Liver (tissue), 9 donors: ENCODE measurements around the gene STXBP1. TPM values are rescaled to one million over a fixed set of nuclear protein-coding genes. Genes with fewer than 3 reads are reported as not detected.

Source experiments
- DNase-seq: peaks from one replicate; pipeline ENCODE4 v3.0.0-alpha.2; 2017; ENCODE audit warnings: low spot score
- H3K27ac ChIP-seq, 2 donors: one replicate each; pipeline ENCODE4 v1.7.0; 2013; ENCODE audit warnings: inconsistent platforms in 2 of 2, low read length in 2 of 2, control low read depth in 1 of 2, low read depth in 1 of 2, mild to moderate bottlenecking in 1 of 2
- H3K27me3 ChIP-seq, 4 donors: one replicate each; pipeline versions ENCODE4 v1.6.1 to v1.7.0; 2013; ENCODE audit warnings: low read length in 3 of 4, inconsistent platforms in 1 of 4, mild to moderate bottlenecking in 1 of 4, moderate library complexity in 1 of 4; ENCODE audit not compliant: control insufficient read depth in 4 of 4, insufficient read depth in 4 of 4
- H3K36me3 ChIP-seq, 4 donors: one replicate each; pipeline versions ENCODE4 v1.6.1 to v1.7.0; 2013; ENCODE audit warnings: low read length in 3 of 4, mild to moderate bottlenecking in 3 of 4, low read depth in 1 of 4, moderate library complexity in 1 of 4; ENCODE audit not compliant: control insufficient read depth in 4 of 4, insufficient read depth in 3 of 4
- H3K4me1 ChIP-seq, 4 donors: one replicate each; pipeline versions ENCODE4 v1.6.1 to v1.7.0; 2013; ENCODE audit warnings: low read length in 3 of 4, mild to moderate bottlenecking in 3 of 4, moderate library complexity in 1 of 4; ENCODE audit not compliant: control insufficient read depth in 4 of 4, insufficient read depth in 4 of 4
- H3K4me3 ChIP-seq, 3 donors: one replicate each; pipeline versions ENCODE4 v1.6.1 to v1.7.0; 2013; ENCODE audit warnings: low read length in 3 of 3, control low read depth in 1 of 3, low read depth in 1 of 3, mild to moderate bottlenecking in 1 of 3
- H3K9ac ChIP-seq, 2 donors: one replicate each; pipeline ENCODE4 v1.7.0; 2013; ENCODE audit warnings: low read length in 2 of 2, mild to moderate bottlenecking in 2 of 2, moderate library complexity in 2 of 2, control low read depth in 1 of 2, low read depth in 1 of 2
- H3K9me3 ChIP-seq, 4 donors: one replicate each; pipeline versions ENCODE4 v1.6.1 to v1.7.0; 2013; ENCODE audit warnings: low read length in 3 of 4; ENCODE audit not compliant: control insufficient read depth in 4 of 4
- CTCF ChIP-seq: fragments of 150-350 bp; IDR thresholded peaks from 2 replicates; pipeline ENCODE4 v1.5.1; 2017; ENCODE audit warnings: improper control_type of control experiment, low read depth, low read length; ENCODE audit not compliant: missing input control
- EGR1 ChIP-seq, 2 donors: IDR thresholded peaks; 2 replicates each; pipeline ENCODE4 v1.6.1; 2016 to 2018; ENCODE audit warnings: antibody characterized with exemption in 2 of 2, low read depth in 2 of 2
- FOXA1 ChIP-seq: IDR thresholded peaks from 2 replicates; pipeline ENCODE4 v1.6.1; 2016; ENCODE audit warnings: antibody characterized with exemption
- FOXA2 ChIP-seq: IDR thresholded peaks from 2 replicates; pipeline ENCODE4 v1.6.1; 2016; ENCODE audit warnings: antibody characterized with exemption
- GABPA ChIP-seq, 2 donors: IDR thresholded peaks in 1 of 2; conservative IDR thresholded peaks in 1 of 2; 2 replicates each; pipeline ENCODE4 v1.6.1; 2016; ENCODE audit warnings: antibody characterized with exemption in 2 of 2, mild to moderate bottlenecking in 1 of 2, moderate library complexity in 1 of 2
- HNF4A ChIP-seq, 2 donors: conservative IDR thresholded peaks; 2 replicates each; pipeline ENCODE4 v1.6.1; 2016; ENCODE audit warnings: antibody characterized with exemption in 2 of 2, mild to moderate bottlenecking in 2 of 2
- HNF4G ChIP-seq: IDR thresholded peaks from 2 replicates; pipeline ENCODE4 v1.6.1; 2016; ENCODE audit warnings: antibody characterized with exemption
- MAX ChIP-seq: IDR thresholded peaks from 2 replicates; pipeline ENCODE4 v1.6.1; 2016; ENCODE audit warnings: antibody characterized with exemption
- RAD21 ChIP-seq, 2 donors: IDR thresholded peaks; 2 replicates each; pipeline ENCODE4 v1.6.1; 2016; ENCODE audit warnings: antibody characterized with exemption in 2 of 2, mild to moderate bottlenecking in 2 of 2
- REST ChIP-seq: IDR thresholded peaks from 2 replicates; pipeline ENCODE4 v1.6.1; 2016; ENCODE audit warnings: antibody characterized with exemption, mild to moderate bottlenecking
- RXRA ChIP-seq, 2 donors: IDR thresholded peaks; 2 replicates each; pipeline ENCODE4 v1.6.1; 2017 to 2018; ENCODE audit warnings: antibody characterized with exemption in 2 of 2, mild to moderate bottlenecking in 1 of 2
- TAF1 ChIP-seq: conservative IDR thresholded peaks from 2 replicates; pipeline ENCODE4 v1.6.1; 2016; ENCODE audit warnings: antibody characterized with exemption, mild to moderate bottlenecking
- YY1 ChIP-seq: IDR thresholded peaks from 2 replicates; pipeline ENCODE4 v1.6.1; 2016; ENCODE audit warnings: antibody characterized with exemption, mild to moderate bottlenecking
- ZBTB33 ChIP-seq: IDR thresholded peaks from 2 replicates; pipeline ENCODE4 v1.6.1; 2016; ENCODE audit warnings: antibody characterized with exemption
- WGBS: extraction: QIAGEN DNeasy Blood & Tissue Kit; methylation state at CpG from one replicate; pipeline ENCODE4 v1.1.7; 2013; 5-methylcytosine and 5-hydroxymethylcytosine counted together
- polyA plus RNA-seq, 2 donors: library from polyadenylated mRNA; stranded (reverse) in 1 of 2; unstranded in 1 of 2; fragments of 200-250 nt in 1 of 2; fragments of >200 nt in 1 of 2; fragmentation: Nextera tagmentation in 1 of 2; extraction: Ambion mirVana in 1 of 2; gene quantifications; one replicate each; pipeline versions ENCODE4 v1.2.1 to v1.2.3, GENCODE V29; 2013 to 2015
- total RNA-seq, 2 donors: library from RNA; depleted of rRNA; stranded (reverse); fragments of >200 nt; gene quantifications; one replicate each; pipeline ENCODE4 v1.2.3, GENCODE V29; 2014
- donor health status: healthy.
- donor health status: healthy.
- donor health status: healthy.
- donor health status: healthy.
- donor health status: healthy.

The STXBP1 gene
- total and polyA plus RNA-seq, 4 donors = 1.7 to 4.6 (median 2.3) TPM

- Histone ChIP-seq H3K4me3 (no peak overlapping the region), H3K36me3 (no peaks in the 10 kb centered on the region), H3K9ac (no peak overlapping the region), H3K27ac (no peak overlapping the region), H3K4me1 (peaks cover 3 to 12% (median 6%) of the 10 kb centered on the region in 4 donors), H3K27me3 (no peaks in the 10 kb centered on the region), H3K9me3 (no peaks in the 10 kb centered on the region)
- TF ChIP-seq FOXA2 = no peak
- no peak for TF ChIP-seq ZBTB33
- TF ChIP-seq EGR1 (IDR thresholded peaks at IDR 0.05; ENCODE audit: low read depth in 2 of 2) = no peak
- no peak for TF ChIP-seq CTCF
- no peak for TF ChIP-seq TAF1
- 83% methylated on average over 12 of the region's 12 CpGs for WGBS
- DNase-seq = no peak
These were observed 108.2 kb downstream of the STXBP1 start for GRCh38 chr9:127720031-127720864.

- no peak for DNase-seq
These were observed 108.8 kb downstream of the STXBP1 start for GRCh38 chr9:127720865-127721227.

More at GRCh38 chr9:127720865-127721227, 108.8 kb downstream of the STXBP1 start:
- Histone ChIP-seq H3K4me3 (no peak overlapping the region), H3K9ac (no peak overlapping the region), H3K9me3 (no peaks in the 10 kb centered on the region), H3K4me1 (peaks cover 3 to 11% (median 6%) of the 10 kb centered on the region in 4 donors), H3K36me3 (no peaks in the 10 kb centered on the region), H3K27ac (no peak overlapping the region), H3K27me3 (no peaks in the 10 kb centered on the region)
- TF ChIP-seq MAX = no peak
- no peak for TF ChIP-seq FOXA1
- TF ChIP-seq REST = no peak
- TF ChIP-seq GABPA (IDR thresholded peaks at IDR 0.05 in 1 of 2, conservative IDR thresholded peaks at IDR 0.05 in 1 of 2) = no peak
- no peak for TF ChIP-seq YY1
- no peak for TF ChIP-seq HNF4G
- TF ChIP-seq HNF4A (conservative IDR thresholded peaks at IDR 0.05) = no peak
- no peak for TF ChIP-seq RXRA (IDR thresholded peaks at IDR 0.05)
- no peak for TF ChIP-seq FOXA2
- TF ChIP-seq CTCF = no peak
- no peak for TF ChIP-seq TAF1
- no peak for TF ChIP-seq RAD21 (IDR thresholded peaks at IDR 0.05)
